DND-41 (cell line): Measurements from ENCODE around the gene ALG2.

Source experiments
- ATAC-seq: fragments of 200-7000 bp; cut with Tn5 transposase; 3 replicates; pipeline ENCODE4 v1.9.1; 2021; ENCODE audit warnings: low read depth; ENCODE audit not compliant: insufficient read depth
- DNase-seq: peaks from one replicate; pipeline ENCODE4 v3.0.0-alpha.2; 2020
- H2AFZ ChIP-seq: 2 replicates; pipeline ENCODE4 v1.6.0; 2012; ENCODE audit warnings: low read depth, low read length
- H3K27ac ChIP-seq: 2 replicates; pipeline ENCODE4 v1.5.1; 2012; ENCODE audit warnings: low read length, inconsistent platforms
- H3K27me3 ChIP-seq: fragments of 200-600 bp; sonication (generic); 2 replicates; pipeline ENCODE4 v1.6.0; 2012; ENCODE audit warnings: low read length, mild to moderate bottlenecking, inconsistent platforms; ENCODE audit not compliant: insufficient read depth, poor library complexity
- H3K36me3 ChIP-seq: 2 replicates; pipeline ENCODE4 v1.5.1; 2012; ENCODE audit warnings: low read length, inconsistent platforms; ENCODE audit not compliant: insufficient read depth
- H3K4me1 ChIP-seq: 2 replicates; pipeline ENCODE4 v1.5.1; 2012; ENCODE audit warnings: mild to moderate bottlenecking, low read length; ENCODE audit not compliant: insufficient read depth
- H3K4me2 ChIP-seq: 2 replicates; pipeline ENCODE4 v1.6.0; 2012; ENCODE audit warnings: mild to moderate bottlenecking, moderate library complexity, low read length, inconsistent platforms; ENCODE audit not compliant: insufficient read depth
- H3K4me3 ChIP-seq, 2 experiments: fragments of 200-600 bp in 1 of 2; shearing (Covaris generic) in 1 of 2; 2 replicates each; pipeline ENCODE4 v1.5.1; 2012 to 2016; ENCODE audit warnings: inconsistent platforms in 2 of 2, low read length in 2 of 2, mild to moderate bottlenecking in 2 of 2, low read depth in 1 of 2, moderate library complexity in 1 of 2
- H3K79me2 ChIP-seq: 2 replicates; pipeline ENCODE4 v1.6.0; 2012; ENCODE audit warnings: low read length, inconsistent platforms; ENCODE audit not compliant: insufficient read depth
- H3K9ac ChIP-seq: 2 replicates; pipeline ENCODE4 v1.6.0; 2012; ENCODE audit warnings: low read depth, mild to moderate bottlenecking, inconsistent platforms, low read length, moderate library complexity
- H3K9me3 ChIP-seq: 2 replicates; pipeline ENCODE4 v1.5.1; 2012; ENCODE audit warnings: low read length, moderate library complexity, mild to moderate bottlenecking, inconsistent platforms; ENCODE audit not compliant: insufficient read depth, severe bottlenecking
- H4K20me1 ChIP-seq: 2 replicates; pipeline ENCODE4 v1.6.0; 2012; ENCODE audit warnings: low read length; ENCODE audit not compliant: insufficient read depth
- CTCF ChIP-seq: IDR thresholded peaks from 2 replicates; pipeline ENCODE4 v1.5.1; 2012; ENCODE audit warnings: borderline replicate concordance, low read length, moderate library complexity, mild to moderate bottlenecking; ENCODE audit not compliant: poor library complexity, severe bottlenecking; ENCODE audit errors: extremely low read depth
- EZH2 ChIP-seq: IDR thresholded peaks from 3 replicates; pipeline ENCODE4 v1.6.1; 2012; ENCODE audit warnings: borderline replicate concordance, low read depth, mild to moderate bottlenecking, moderate library complexity, low read length, inconsistent platforms; ENCODE audit not compliant: severe bottlenecking

The ALG2 gene

GRCh38 chr9:99189887-99190596 lies 31.7 kb downstream of the ALG2 start:
- no peak for ATAC-seq
- Histone ChIP-seq H3K4me3 (no peak overlapping the region), H3K79me2 (no peaks in the 10 kb centered on the region), H3K27me3 (peaks cover 7% of the 10 kb centered on the region), H3K4me1 (no peaks in the 10 kb centered on the region), H4K20me1 (no peaks in the 10 kb centered on the region), H3K27ac (no peak overlapping the region), H3K36me3 (no peaks in the 10 kb centered on the region), H3K9me3 (no peaks in the 10 kb centered on the region), H3K4me2 (no peak overlapping the region), H2AFZ (no peak overlapping the region), H3K9ac (no peak overlapping the region)
- no peak for DNase-seq
- TF ChIP-seq CTCF = no peak
- TF ChIP-seq EZH2 = no peak

DNA sequence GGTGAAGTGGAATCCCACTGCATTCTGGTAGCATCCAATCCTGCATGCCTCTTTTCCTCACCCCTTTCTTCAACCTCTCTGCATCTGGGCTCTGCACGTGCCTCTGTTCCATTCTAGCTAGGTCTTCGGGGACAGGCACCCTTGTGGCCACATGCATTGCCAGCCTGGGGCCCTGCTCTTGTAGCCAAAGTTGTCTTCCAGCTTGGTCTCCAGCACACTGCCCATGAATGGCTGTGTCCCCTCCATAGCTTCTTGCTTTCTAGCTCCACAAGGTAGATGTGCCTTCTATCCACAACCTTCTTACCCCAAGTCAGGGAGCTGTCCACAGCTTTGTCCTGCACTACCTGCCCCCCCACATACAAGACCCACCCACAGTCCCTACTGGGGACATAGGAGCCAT lies 32.6 kb downstream of the ALG2 start:
- Histone ChIP-seq H3K9ac (no peak overlapping the region), H3K36me3 (no peaks in the 10 kb centered on the region), H3K79me2 (no peaks in the 10 kb centered on the region), H3K27me3 (peaks cover 7% of the 10 kb centered on the region), H3K4me3 (no peak overlapping the region), H4K20me1 (no peaks in the 10 kb centered on the region), H3K27ac (no peak overlapping the region), H3K4me2 (no peak overlapping the region), H3K9me3 (no peaks in the 10 kb centered on the region), H2AFZ (no peak overlapping the region), H3K4me1 (peaks cover 6% of the 10 kb centered on the region; the same call in 1 of the 2 replicates)
- no peak for TF ChIP-seq EZH2
- TF ChIP-seq CTCF = no peak
- ATAC-seq = no peak
- no peak for DNase-seq

- H3K27me3 ChIP-seq = peaks cover 3% of the 10 kb centered on the region
- no peak overlapping the region for H3K4me3 ChIP-seq
- no peaks in the 10 kb centered on the region for H3K79me2 ChIP-seq
- H3K9ac ChIP-seq = no peak overlapping the region
- H3K36me3 ChIP-seq = no peaks in the 10 kb centered on the region
- H2AFZ ChIP-seq = no peak overlapping the region
- H3K27ac ChIP-seq = no peak overlapping the region
- H3K4me2 ChIP-seq = no peak overlapping the region
- H3K9me3 ChIP-seq = no peaks in the 10 kb centered on the region
- peaks cover 6% of the 10 kb centered on the region; the same call in 1 of the 2 replicates for H3K4me1 ChIP-seq
- TF ChIP-seq CTCF = no peak
- no peak for TF ChIP-seq EZH2
- no peaks in the 10 kb centered on the region for H4K20me1 ChIP-seq
- no peak for ATAC-seq
- no peak for DNase-seq
These were observed 34.4 kb downstream of the ALG2 start for GRCh38 chr9:99187311-99187710.
